WTC11 (cell line): ENCODE results near the gene CACNA1A. TPM values are rescaled to one million over a fixed set of nuclear protein-coding genes. Genes with fewer than 3 reads are reported as not detected.

ENCODE experiments used
- ATAC-seq: fragments of 200-7000 bp; cut with Tn5 transposase; 2 replicates; pipeline ENCODE4 v1.10.0; 2021; ENCODE audit warnings: mild to moderate bottlenecking, moderate library complexity
- CTCF ChIA-PET: fragments of 300-600 bp; sonication (Branson Sonifier 250); formaldehyde crosslinking; loops from one replicate; lab custom pipeline; 2021; ENCODE audit warnings: antibody characterized with exemption; lab: Charles Lee
- POLR2A ChIA-PET: fragments of 350-600 bp; sonication (Branson Sonifier 250); formaldehyde crosslinking; loops from one replicate; lab custom pipeline; 2021; ENCODE audit warnings: antibody characterized with exemption; lab: Charles Lee
- DNase-seq: peaks from one replicate; pipeline ENCODE4 v3.0.0; 2021; ENCODE audit warnings: low spot score
- H3K27ac Mint-ChIP-seq: 2 replicates; pipeline ENCODE4 v1.8.0; 2021; ENCODE audit warnings: mixed read lengths
- H3K27me3 Mint-ChIP-seq: 2 replicates; pipeline ENCODE4 v1.8.0; 2021; ENCODE audit warnings: low read depth, mild to moderate bottlenecking, moderate library complexity, mixed read lengths
- H3K36me3 Mint-ChIP-seq: 2 replicates; pipeline ENCODE4 v1.8.0; 2021; ENCODE audit warnings: mixed read lengths
- H3K4me1 Mint-ChIP-seq: 2 replicates; pipeline ENCODE4 v1.8.0; 2022; ENCODE audit warnings: mixed read lengths
- H3K4me3 Mint-ChIP-seq: 2 replicates; pipeline ENCODE4 v1.8.0; 2021; ENCODE audit warnings: mild to moderate bottlenecking, moderate library complexity, mixed read lengths
- H3K9me3 Mint-ChIP-seq: 2 replicates; pipeline ENCODE4 v1.8.0; 2021; ENCODE audit warnings: mixed read lengths
- ATF1 ChIP-seq: sonication (generic); formaldehyde crosslinking; IDR thresholded peaks from 2 replicates; pipeline ENCODE4 v1.8.1; 2023; ENCODE audit warnings: mild to moderate bottlenecking, moderate library complexity, missing genetic modification reagents
- ESRRA ChIP-seq: sonication (generic); formaldehyde crosslinking; IDR thresholded peaks from 2 replicates; pipeline ENCODE4 v1.8.1; 2022; ENCODE audit warnings: mild to moderate bottlenecking, missing genetic modification reagents, borderline replicate concordance
- HMGA2 ChIP-seq: fragments of 250-450 bp; sonication (Bioruptor Pico); IDR thresholded peaks from 2 replicates; pipeline ENCODE4 v1.4.0; 2021; ENCODE audit warnings: mild to moderate bottlenecking, moderate library complexity
- NFATC4 ChIP-seq: fragments of 250-450 bp; sonication (Bioruptor Pico); IDR thresholded peaks from 2 replicates; pipeline ENCODE4 v1.9.0; 2021; ENCODE audit warnings: mild to moderate bottlenecking
- NR1H2 ChIP-seq: sonication (generic); formaldehyde crosslinking; IDR thresholded peaks from 2 replicates; pipeline ENCODE4 v1.9.0; 2021; ENCODE audit warnings: mild to moderate bottlenecking, moderate library complexity, missing genetic modification reagents
- ZNF423 ChIP-seq: fragments of 250-450 bp; sonication (Bioruptor Pico); IDR thresholded peaks from 2 replicates; pipeline ENCODE4 v2.1.2; 2022; ENCODE audit warnings: mild to moderate bottlenecking, moderate library complexity
- total RNA-seq: library from RNA; stranded (reverse); gene quantifications from 3 replicates; pipeline ENCODE4 v1.2.3, GENCODE V29; 2021
- TF ChIP-seq, protein P1 (sequence below): fragments of 250-450 bp; sonication (Bioruptor Pico); IDR thresholded peaks from 2 replicates; pipeline ENCODE4 v1.9.0; 2021; ENCODE audit warnings: mild to moderate bottlenecking
- TF ChIP-seq, protein P2 (sequence below): sonication (generic); formaldehyde crosslinking; IDR thresholded peaks from 2 replicates; pipeline ENCODE4 v1.8.0; 2022; ENCODE audit warnings: mild to moderate bottlenecking, missing genetic modification reagents
- TF ChIP-seq, protein P3 (sequence below): sonication (generic); formaldehyde crosslinking; IDR thresholded peaks from 2 replicates; pipeline ENCODE4 v1.8.0; 2022; ENCODE audit warnings: missing genetic modification reagents
- TF ChIP-seq, protein P4 (sequence below): sonication (generic); formaldehyde crosslinking; IDR thresholded peaks from 2 replicates; pipeline ENCODE4 v1.8.1; 2023; ENCODE audit warnings: mild to moderate bottlenecking, moderate library complexity, missing genetic modification reagents
- TF ChIP-seq, protein P5 (sequence below): fragments of 250-450 bp; sonication (Bioruptor Pico); IDR thresholded peaks from 2 replicates; pipeline ENCODE4 v1.9.0; 2021; ENCODE audit warnings: mild to moderate bottlenecking, borderline replicate concordance
- TF ChIP-seq, protein P6 (sequence below): sonication (generic); formaldehyde crosslinking; IDR thresholded peaks from 2 replicates; pipeline ENCODE4 v1.8.1; 2023; ENCODE audit warnings: mild to moderate bottlenecking, missing genetic modification reagents

Gene CACNA1A
- total RNA-seq, 1 experiment from 2014 or later: 28.9 TPM

DNA sequence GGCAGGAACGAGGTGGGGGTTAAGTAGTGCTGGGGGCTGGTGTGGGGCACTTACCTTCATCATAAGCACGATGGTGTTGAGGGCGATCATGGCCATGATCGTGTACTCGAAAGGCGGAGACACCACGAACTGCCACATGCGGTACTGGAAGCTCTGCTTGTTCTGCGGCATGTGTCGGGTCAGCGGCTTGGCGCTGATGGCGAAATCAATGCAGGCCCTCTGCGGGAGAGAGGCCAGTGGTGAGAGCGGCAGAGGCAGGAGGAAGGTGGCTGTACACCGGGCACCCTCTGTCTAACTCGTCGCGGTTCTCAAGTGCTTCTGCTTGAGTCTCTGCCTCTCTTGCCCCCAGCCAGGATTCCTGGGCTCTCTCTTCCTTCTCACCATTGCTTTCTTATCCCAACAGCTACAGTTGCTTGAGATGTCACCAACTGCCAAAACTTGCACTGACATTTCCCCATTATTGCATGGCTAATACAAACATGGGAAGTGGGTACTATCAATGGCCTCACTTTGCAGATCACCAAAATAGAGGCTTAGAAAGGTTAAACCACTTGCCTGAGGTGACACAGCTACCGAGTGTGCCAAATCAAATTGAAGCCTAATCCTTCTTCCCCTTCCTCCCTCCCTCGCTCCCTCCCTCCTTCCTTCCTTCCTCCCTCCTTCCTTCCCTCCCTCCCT, 251.1 kb downstream of the CACNA1A start:
- no peak overlapping the region for H3K4me3 Mint-ChIP-seq
- H3K4me1 Mint-ChIP-seq: no peaks in the 10 kb centered on the region
- H3K36me3 Mint-ChIP-seq: peaks cover 37% of the 10 kb centered on the region
- peaks cover 12% of the 10 kb centered on the region for H3K9me3 Mint-ChIP-seq
- DNase-seq (no peak), ATAC-seq (no peak)
- no peak overlapping the region for H3K27ac Mint-ChIP-seq
- ChIA-PET CTCF (interaction anchor here (0.7 to 1.1 kb wide), 2 partner anchors 59 to 60 kb away, joined by 3 to 4 read pairs; no protein-coding TSS in a partner anchor), POLR2A (no interaction called here)
- TF ChIP-seq, protein P1, sequence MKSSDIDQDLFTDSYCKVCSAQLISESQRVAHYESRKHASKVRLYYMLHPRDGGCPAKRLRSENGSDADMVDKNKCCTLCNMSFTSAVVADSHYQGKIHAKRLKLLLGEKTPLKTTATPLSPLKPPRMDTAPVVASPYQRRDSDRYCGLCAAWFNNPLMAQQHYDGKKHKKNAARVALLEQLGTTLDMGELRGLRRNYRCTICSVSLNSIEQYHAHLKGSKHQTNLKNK (CRISPR knock-in tag): no peak
- TF ChIP-seq, protein P2, sequence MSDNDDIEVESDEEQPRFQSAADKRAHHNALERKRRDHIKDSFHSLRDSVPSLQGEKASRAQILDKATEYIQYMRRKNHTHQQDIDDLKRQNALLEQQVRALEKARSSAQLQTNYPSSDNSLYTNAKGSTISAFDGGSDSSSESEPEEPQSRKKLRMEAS (CRISPR knock-in tag): no peak
- H3K27me3 Mint-ChIP-seq: no peaks in the 10 kb centered on the region; the same call in 1 of the 2 replicates

DNA sequence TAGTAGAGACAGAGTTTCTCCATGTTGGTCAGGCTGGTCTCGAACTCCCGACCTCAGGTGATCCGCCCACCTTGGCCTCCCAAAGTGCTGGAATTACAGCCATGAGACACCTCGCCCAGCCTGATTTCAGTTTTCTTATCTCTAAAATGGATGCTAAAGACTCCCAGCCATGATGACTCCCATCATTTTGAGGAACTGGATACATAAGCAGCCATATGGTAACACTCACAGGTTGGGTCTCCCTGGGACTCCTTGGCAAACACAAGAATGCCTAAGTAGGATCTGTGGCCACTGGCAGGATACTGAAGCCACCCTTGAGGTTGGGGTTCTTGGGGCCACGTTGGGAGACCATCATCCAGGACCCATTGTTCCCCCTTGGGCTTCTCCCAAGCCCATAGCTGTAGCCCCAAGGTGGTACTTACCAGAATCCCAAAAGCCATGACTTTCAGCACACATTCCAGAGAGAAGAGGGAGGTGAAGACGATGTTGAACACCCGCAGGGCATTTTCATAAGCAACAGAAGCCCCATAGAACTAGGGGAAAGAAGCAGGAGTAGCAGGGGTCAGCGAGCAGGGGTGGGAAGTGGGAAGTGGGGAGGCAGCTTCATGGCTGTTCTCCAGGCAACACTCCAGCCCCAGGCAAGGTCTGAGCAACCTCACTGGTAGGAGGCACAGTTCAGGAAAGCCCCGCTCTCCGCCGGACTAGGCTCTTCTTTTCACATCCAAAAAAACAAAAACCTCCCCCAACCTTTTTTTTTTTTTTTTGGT, 253.5 kb downstream of the CACNA1A start:
- no peak overlapping the region for H3K27ac Mint-ChIP-seq
- H3K4me3 Mint-ChIP-seq: no peak overlapping the region
- peaks cover 12% of the 10 kb centered on the region for H3K9me3 Mint-ChIP-seq
- DNase-seq: no peak
- H3K36me3 Mint-ChIP-seq: peaks cover 28% of the 10 kb centered on the region
- CTCF ChIA-PET: no interaction called here
- H3K27me3 Mint-ChIP-seq: no peaks in the 10 kb centered on the region; the same call in 1 of the 2 replicates
- no peak for TF ChIP-seq NFATC4 (CRISPR knock-in tag)
- no peak for TF ChIP-seq ESRRA
- TF ChIP-seq, protein P3, sequence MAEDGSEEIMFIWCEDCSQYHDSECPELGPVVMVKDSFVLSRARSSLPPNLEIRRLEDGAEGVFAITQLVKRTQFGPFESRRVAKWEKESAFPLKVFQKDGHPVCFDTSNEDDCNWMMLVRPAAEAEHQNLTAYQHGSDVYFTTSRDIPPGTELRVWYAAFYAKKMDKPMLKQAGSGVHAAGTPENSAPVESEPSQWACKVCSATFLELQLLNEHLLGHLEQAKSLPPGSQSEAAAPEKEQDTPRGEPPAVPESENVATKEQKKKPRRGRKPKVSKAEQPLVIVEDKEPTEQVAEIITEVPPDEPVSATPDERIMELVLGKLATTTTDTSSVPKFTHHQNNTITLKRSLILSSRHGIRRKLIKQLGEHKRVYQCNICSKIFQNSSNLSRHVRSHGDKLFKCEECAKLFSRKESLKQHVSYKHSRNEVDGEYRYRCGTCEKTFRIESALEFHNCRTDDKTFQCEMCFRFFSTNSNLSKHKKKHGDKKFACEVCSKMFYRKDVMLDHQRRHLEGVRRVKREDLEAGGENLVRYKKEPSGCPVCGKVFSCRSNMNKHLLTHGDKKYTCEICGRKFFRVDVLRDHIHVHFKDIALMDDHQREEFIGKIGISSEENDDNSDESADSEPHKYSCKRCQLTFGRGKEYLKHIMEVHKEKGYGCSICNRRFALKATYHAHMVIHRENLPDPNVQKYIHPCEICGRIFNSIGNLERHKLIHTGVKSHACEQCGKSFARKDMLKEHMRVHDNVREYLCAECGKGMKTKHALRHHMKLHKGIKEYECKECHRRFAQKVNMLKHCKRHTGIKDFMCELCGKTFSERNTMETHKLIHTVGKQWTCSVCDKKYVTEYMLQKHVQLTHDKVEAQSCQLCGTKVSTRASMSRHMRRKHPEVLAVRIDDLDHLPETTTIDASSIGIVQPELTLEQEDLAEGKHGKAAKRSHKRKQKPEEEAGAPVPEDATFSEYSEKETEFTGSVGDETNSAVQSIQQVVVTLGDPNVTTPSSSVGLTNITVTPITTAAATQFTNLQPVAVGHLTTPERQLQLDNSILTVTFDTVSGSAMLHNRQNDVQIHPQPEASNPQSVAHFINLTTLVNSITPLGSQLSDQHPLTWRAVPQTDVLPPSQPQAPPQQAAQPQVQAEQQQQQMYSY (CRISPR knock-in tag): no peak
- TF ChIP-seq, protein P4, sequence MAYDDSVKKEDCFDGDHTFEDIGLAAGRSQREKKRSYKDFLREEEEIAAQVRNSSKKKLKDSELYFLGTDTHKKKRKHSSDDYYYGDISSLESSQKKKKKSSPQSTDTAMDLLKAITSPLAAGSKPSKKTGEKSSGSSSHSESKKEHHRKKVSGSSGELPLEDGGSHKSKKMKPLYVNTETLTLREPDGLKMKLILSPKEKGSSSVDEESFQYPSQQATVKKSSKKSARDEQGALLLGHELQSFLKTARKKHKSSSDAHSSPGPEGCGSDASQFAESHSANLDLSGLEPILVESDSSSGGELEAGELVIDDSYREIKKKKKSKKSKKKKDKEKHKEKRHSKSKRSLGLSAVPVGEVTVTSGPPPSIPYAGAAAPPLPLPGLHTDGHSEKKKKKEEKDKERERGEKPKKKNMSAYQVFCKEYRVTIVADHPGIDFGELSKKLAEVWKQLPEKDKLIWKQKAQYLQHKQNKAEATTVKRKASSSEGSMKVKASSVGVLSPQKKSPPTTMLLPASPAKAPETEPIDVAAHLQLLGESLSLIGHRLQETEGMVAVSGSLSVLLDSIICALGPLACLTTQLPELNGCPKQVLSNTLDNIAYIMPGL: no peak
- TF ChIP-seq HMGA2 (CRISPR knock-in tag): no peak
- TF ChIP-seq, protein P5, sequence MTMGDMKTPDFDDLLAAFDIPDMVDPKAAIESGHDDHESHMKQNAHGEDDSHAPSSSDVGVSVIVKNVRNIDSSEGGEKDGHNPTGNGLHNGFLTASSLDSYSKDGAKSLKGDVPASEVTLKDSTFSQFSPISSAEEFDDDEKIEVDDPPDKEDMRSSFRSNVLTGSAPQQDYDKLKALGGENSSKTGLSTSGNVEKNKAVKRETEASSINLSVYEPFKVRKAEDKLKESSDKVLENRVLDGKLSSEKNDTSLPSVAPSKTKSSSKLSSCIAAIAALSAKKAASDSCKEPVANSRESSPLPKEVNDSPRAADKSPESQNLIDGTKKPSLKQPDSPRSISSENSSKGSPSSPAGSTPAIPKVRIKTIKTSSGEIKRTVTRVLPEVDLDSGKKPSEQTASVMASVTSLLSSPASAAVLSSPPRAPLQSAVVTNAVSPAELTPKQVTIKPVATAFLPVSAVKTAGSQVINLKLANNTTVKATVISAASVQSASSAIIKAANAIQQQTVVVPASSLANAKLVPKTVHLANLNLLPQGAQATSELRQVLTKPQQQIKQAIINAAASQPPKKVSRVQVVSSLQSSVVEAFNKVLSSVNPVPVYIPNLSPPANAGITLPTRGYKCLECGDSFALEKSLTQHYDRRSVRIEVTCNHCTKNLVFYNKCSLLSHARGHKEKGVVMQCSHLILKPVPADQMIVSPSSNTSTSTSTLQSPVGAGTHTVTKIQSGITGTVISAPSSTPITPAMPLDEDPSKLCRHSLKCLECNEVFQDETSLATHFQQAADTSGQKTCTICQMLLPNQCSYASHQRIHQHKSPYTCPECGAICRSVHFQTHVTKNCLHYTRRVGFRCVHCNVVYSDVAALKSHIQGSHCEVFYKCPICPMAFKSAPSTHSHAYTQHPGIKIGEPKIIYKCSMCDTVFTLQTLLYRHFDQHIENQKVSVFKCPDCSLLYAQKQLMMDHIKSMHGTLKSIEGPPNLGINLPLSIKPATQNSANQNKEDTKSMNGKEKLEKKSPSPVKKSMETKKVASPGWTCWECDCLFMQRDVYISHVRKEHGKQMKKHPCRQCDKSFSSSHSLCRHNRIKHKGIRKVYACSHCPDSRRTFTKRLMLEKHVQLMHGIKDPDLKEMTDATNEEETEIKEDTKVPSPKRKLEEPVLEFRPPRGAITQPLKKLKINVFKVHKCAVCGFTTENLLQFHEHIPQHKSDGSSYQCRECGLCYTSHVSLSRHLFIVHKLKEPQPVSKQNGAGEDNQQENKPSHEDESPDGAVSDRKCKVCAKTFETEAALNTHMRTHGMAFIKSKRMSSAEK (CRISPR knock-in tag): no peak
- TF ChIP-seq ZNF423 (CRISPR knock-in tag): no peak
- no peak for TF ChIP-seq NR1H2
- no peak for TF ChIP-seq ATF1 (CRISPR knock-in tag)
- TF ChIP-seq, protein P6, sequence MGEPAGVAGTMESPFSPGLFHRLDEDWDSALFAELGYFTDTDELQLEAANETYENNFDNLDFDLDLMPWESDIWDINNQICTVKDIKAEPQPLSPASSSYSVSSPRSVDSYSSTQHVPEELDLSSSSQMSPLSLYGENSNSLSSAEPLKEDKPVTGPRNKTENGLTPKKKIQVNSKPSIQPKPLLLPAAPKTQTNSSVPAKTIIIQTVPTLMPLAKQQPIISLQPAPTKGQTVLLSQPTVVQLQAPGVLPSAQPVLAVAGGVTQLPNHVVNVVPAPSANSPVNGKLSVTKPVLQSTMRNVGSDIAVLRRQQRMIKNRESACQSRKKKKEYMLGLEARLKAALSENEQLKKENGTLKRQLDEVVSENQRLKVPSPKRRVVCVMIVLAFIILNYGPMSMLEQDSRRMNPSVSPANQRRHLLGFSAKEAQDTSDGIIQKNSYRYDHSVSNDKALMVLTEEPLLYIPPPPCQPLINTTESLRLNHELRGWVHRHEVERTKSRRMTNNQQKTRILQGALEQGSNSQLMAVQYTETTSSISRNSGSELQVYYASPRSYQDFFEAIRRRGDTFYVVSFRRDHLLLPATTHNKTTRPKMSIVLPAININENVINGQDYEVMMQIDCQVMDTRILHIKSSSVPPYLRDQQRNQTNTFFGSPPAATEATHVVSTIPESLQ (CRISPR knock-in tag): no peak
- TF ChIP-seq, all 79 proteins: peak for 0
- ATAC-seq: no peak
- POLR2A ChIA-PET: no interaction called here
- peaks cover 6% of the 10 kb centered on the region for H3K4me1 Mint-ChIP-seq
